HG03439 (cell line): Measurements from ENCODE around the gene PRPF40A.

Experiments used
- ATAC-seq: cut with Tn5 transposase; IDR thresholded peaks from one replicate; pipeline ENCODE4 v1.9.1; 2021; ENCODE audit warnings: mild to moderate bottlenecking, moderate library complexity; ENCODE audit not compliant: unreplicated experiment

The PRPF40A gene

GRCh38 chr2:152655880-152656279, 61.4 kb downstream of the PRPF40A start:
- no peak for ATAC-seq

GRCh38 chr2:152651834-152652233, 65.4 kb downstream of the PRPF40A start:
- ATAC-seq = no peak

GRCh38 chr2:152650768-152651371, 66.4 kb downstream of the PRPF40A start:
- ATAC-seq = no peak

- no peak for ATAC-seq
Observed at GRCh38 chr2:152649997-152650396, 67.3 kb downstream of the PRPF40A start.

- no peak for ATAC-seq
Observed at GRCh38 chr2:152648336-152648735, 68.9 kb downstream of the PRPF40A start.

GRCh38 chr2:152647552-152647951, 69.7 kb downstream of the PRPF40A start:
- no peak for ATAC-seq

- ATAC-seq = no peak
Observed at GRCh38 chr2:152646775-152647174, 70.5 kb downstream of the PRPF40A start.

- ATAC-seq = no peak
Observed at GRCh38 chr2:152646264-152646663, 71.0 kb downstream of the PRPF40A start.

- ATAC-seq = no peak
Observed at GRCh38 chr2:152644189-152644873, 72.9 kb downstream of the PRPF40A start.

- ATAC-seq = no peak
Observed at GRCh38 chr2:152638590-152638989, 78.7 kb downstream of the PRPF40A start.

GRCh38 chr2:152638056-152638455, 79.2 kb downstream of the PRPF40A start:
- ATAC-seq = no peak

- no peak for ATAC-seq
Observed at GRCh38 chr2:152637251-152637650, 80.0 kb downstream of the PRPF40A start.

- ATAC-seq = peak; percentile 66
Observed at GRCh38 chr2:152635635-152636298, 81.5 kb downstream of the PRPF40A start.

GRCh38 chr2:152632736-152633135, 84.5 kb downstream of the PRPF40A start:
- no peak for ATAC-seq

- no peak for ATAC-seq
Observed at GRCh38 chr2:152630466-152630865, 86.8 kb downstream of the PRPF40A start.

- ATAC-seq = no peak
Observed at GRCh38 chr2:152629202-152629601, 88.1 kb downstream of the PRPF40A start.

GRCh38 chr2:152627351-152627957, 89.8 kb downstream of the PRPF40A start:
- no peak for ATAC-seq

- no peak for ATAC-seq
Observed at GRCh38 chr2:152626911-152627339, 90.3 kb downstream of the PRPF40A start.

GRCh38 chr2:152624805-152625204, 92.5 kb downstream of the PRPF40A start:
- no peak for ATAC-seq

GRCh38 chr2:152623775-152624174, 93.5 kb downstream of the PRPF40A start:
- no peak for ATAC-seq

GRCh38 chr2:152623076-152623740, 94.1 kb downstream of the PRPF40A start:
- no peak for ATAC-seq
